GM12892 (cell line): Measurements from ENCODE around the gene MTFR1L.

Experiments
- POLR2A ChIP-seq: IDR thresholded peaks from 2 replicates; pipeline ENCODE4 v1.6.1; 2011; ENCODE audit warnings: low read depth, low read length, control low read depth
- POLR2AphosphoS5 ChIP-seq: IDR thresholded peaks from 2 replicates; pipeline ENCODE4 v1.6.1; 2011; ENCODE audit warnings: low read depth, low read length, control low read depth
- TAF1 ChIP-seq: IDR thresholded peaks from 2 replicates; pipeline ENCODE4 v1.6.1; 2011; ENCODE audit warnings: low read depth, mild to moderate bottlenecking, control low read depth, low read length, borderline replicate concordance

DNA sequence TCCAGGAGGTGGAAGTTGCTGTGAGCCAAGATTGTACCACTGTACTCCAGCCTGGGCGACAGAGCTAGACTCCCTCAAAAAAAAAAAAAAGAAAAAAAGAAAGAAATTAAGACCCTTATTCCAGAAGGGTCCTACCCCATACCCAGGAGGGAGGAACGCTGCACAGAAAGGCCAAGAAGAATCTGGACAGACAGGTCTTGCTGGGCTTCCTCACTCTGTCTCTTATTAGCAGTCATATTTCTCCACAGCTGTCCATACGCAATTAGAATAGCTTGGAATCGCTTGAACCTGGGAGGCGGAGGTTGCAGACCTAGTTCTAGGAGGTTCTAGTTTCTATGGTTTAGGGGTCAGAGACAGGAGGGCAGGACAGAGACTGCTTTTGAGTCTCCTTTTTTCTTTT lies 58.9 kb downstream of the MTFR1L start:
- TF ChIP-seq POLR2AphosphoS5 (no peak), TAF1 (no peak), POLR2A (no peak)
